Type B pancreatic cell (in vitro differentiated cells): Measurements from ENCODE around the gene NAA20. TPM values are rescaled to one million over a fixed set of nuclear protein-coding genes. Genes with fewer than 3 reads are reported as not detected.

ENCODE experiments used
- DNase-seq: peaks from one replicate; pipeline ENCODE4 v3.0.0; 2021; ENCODE audit warnings: mixed read lengths; ENCODE audit not compliant: unreplicated experiment; ENCODE audit errors: extremely low spot score
- H3K27ac Mint-ChIP-seq: 2 replicates; pipeline ENCODE4 v1.8.0; 2021; ENCODE audit warnings: mild to moderate bottlenecking, mixed read lengths
- H3K27me3 Mint-ChIP-seq: 2 replicates; pipeline ENCODE4 v1.8.0; 2021; ENCODE audit warnings: mixed read lengths
- H3K36me3 Mint-ChIP-seq: 2 replicates; pipeline ENCODE4 v1.8.0; 2021; ENCODE audit warnings: mixed read lengths
- H3K4me1 Mint-ChIP-seq: one replicate; pipeline ENCODE4 v1.8.0; 2021; ENCODE audit warnings: mixed read lengths; ENCODE audit not compliant: unreplicated experiment
- H3K4me3 Mint-ChIP-seq: 2 replicates; pipeline ENCODE4 v1.8.0; 2021; ENCODE audit warnings: mild to moderate bottlenecking, mixed read lengths
- H3K9me3 Mint-ChIP-seq: 2 replicates; pipeline ENCODE4 v1.8.0; 2021; ENCODE audit warnings: mixed read lengths
- total RNA-seq: library from RNA; stranded (reverse); gene quantifications from 2 replicates; pipeline ENCODE4 v1.2.1, GENCODE V29; 2021; ENCODE audit warnings: low replicate concordance
- TF ChIP-seq, protein P1 (sequence below): fragments of 200-600 bp; sonication (generic); conservative IDR thresholded peaks from 2 replicates; pipeline ENCODE4 v1.5.0; 2021; ENCODE audit warnings: antibody characterized with exemption, mild to moderate bottlenecking

The NAA20 gene
- total RNA-seq, 1 donor from 2014 or later = 63.5 TPM

DNA sequence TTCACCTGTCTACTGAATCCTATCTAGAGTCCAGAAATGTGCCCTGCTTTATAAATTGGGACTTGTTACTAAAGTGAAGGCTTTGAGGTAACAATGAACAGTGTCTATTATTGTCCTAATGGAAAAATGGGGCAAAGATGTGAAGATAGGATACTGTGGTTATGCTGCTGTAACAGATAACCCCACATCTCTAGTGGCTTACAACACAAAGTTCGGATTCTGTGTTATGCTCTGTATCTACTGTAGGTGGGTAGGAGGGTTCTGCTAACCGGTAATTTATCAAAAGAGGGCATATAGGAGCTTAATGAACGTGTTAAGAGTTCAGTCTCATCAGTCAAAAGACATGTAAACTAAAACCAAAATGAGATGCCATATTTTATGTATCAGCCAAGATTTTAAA lies 6.2 kb downstream of the NAA20 start:
- peaks cover 27% of the 10 kb centered on the region for H3K36me3 Mint-ChIP-seq
- peaks cover 34% of the 10 kb centered on the region for H3K4me1 Mint-ChIP-seq
- no peaks in the 10 kb centered on the region for H3K27me3 Mint-ChIP-seq
- H3K27ac Mint-ChIP-seq = no peak overlapping the region
- H3K4me3 Mint-ChIP-seq = no peak overlapping the region
- H3K9me3 Mint-ChIP-seq = no peaks in the 10 kb centered on the region
- TF ChIP-seq, protein P1, sequence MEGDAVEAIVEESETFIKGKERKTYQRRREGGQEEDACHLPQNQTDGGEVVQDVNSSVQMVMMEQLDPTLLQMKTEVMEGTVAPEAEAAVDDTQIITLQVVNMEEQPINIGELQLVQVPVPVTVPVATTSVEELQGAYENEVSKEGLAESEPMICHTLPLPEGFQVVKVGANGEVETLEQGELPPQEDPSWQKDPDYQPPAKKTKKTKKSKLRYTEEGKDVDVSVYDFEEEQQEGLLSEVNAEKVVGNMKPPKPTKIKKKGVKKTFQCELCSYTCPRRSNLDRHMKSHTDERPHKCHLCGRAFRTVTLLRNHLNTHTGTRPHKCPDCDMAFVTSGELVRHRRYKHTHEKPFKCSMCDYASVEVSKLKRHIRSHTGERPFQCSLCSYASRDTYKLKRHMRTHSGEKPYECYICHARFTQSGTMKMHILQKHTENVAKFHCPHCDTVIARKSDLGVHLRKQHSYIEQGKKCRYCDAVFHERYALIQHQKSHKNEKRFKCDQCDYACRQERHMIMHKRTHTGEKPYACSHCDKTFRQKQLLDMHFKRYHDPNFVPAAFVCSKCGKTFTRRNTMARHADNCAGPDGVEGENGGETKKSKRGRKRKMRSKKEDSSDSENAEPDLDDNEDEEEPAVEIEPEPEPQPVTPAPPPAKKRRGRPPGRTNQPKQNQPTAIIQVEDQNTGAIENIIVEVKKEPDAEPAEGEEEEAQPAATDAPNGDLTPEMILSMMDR = no peak
- no peak for DNase-seq

GRCh38 chr20:20024942-20025341 lies 7.8 kb downstream of the NAA20 start:
- TF ChIP-seq, protein P1 = no peak
- Mint-ChIP-seq H3K36me3 (peaks cover 31% of the 10 kb centered on the region), H3K27me3 (no peaks in the 10 kb centered on the region), H3K27ac (peak overlapping the region; percentile 31), H3K4me3 (no peak overlapping the region), H3K4me1 (peaks cover 23% of the 10 kb centered on the region), H3K9me3 (no peaks in the 10 kb centered on the region)
- no peak for DNase-seq

GRCh38 chr20:20027284-20027683 lies 10.1 kb downstream of the NAA20 start:
- no peaks in the 10 kb centered on the region for H3K27me3 Mint-ChIP-seq
- H3K27ac Mint-ChIP-seq = no peak overlapping the region
- DNase-seq = no peak
- H3K4me1 Mint-ChIP-seq = peaks cover 5% of the 10 kb centered on the region
- H3K9me3 Mint-ChIP-seq = no peaks in the 10 kb centered on the region
- TF ChIP-seq, protein P1 = no peak
- H3K36me3 Mint-ChIP-seq = peaks cover 24% of the 10 kb centered on the region
- no peak overlapping the region for H3K4me3 Mint-ChIP-seq

- H3K4me1 Mint-ChIP-seq = no peaks in the 10 kb centered on the region
- peaks cover 34% of the 10 kb centered on the region for H3K36me3 Mint-ChIP-seq
- TF ChIP-seq, protein P1 = no peak
Measured at GRCh38 chr20:20031790-20032189, 14.6 kb downstream of the NAA20 start.

DNA sequence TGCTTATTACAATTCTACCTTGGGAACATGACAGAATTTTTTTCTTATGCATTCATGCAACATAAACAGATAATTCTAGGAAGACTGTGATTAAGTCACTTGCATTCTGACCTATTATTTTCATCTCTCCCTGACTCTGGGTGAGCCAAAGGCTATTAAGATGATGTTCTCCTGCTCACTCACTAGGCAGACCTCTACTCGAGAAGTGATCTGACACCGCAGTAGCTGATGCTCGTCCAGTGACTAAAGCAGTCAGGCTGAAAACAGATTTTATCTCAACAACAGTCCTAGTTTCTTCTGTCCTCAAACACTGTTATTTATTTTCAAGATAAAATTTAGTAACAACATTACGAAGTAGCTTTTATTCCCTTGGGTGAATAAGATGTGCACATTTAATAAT lies 17.3 kb downstream of the NAA20 start:
- Mint-ChIP-seq H3K27me3 (no peaks in the 10 kb centered on the region), H3K27ac (no peak overlapping the region), H3K9me3 (no peaks in the 10 kb centered on the region), H3K4me3 (no peak overlapping the region), H3K4me1 (no peaks in the 10 kb centered on the region), H3K36me3 (peaks cover 34% of the 10 kb centered on the region)
- no peak for DNase-seq
- TF ChIP-seq, protein P1 = no peak

More at GRCh38 chr20:20031790-20032189, 14.6 kb downstream of the NAA20 start:
- DNase-seq = no peak
- Mint-ChIP-seq H3K4me3 (no peak overlapping the region), H3K27ac (no peak overlapping the region), H3K9me3 (no peaks in the 10 kb centered on the region), H3K27me3 (no peaks in the 10 kb centered on the region)

DNA sequence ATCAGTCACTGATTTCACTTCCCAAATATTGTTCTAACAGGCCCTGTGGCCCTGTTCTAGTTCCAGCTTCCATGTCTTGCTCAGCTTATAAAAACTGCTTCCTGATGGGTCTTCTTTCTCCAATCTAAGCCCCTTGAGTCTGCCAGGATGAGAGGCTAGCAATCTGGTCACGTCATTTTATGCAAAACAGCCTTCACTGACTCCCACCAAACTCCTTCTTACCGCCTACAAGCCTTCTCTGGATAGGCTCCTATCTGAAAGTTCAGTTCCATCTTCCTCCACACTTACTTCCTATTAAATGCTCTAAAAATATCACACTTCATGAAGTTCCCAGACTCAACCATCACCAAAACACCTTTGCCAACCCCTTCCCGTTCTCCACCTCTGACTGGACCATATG lies 19.6 kb downstream of the NAA20 start:
- H3K4me1 Mint-ChIP-seq = no peaks in the 10 kb centered on the region
- H3K4me3 Mint-ChIP-seq = no peak overlapping the region
- no peak for DNase-seq
- no peak overlapping the region for H3K27ac Mint-ChIP-seq
- peaks cover 34% of the 10 kb centered on the region for H3K36me3 Mint-ChIP-seq
- H3K27me3 Mint-ChIP-seq = no peaks in the 10 kb centered on the region
- H3K9me3 Mint-ChIP-seq = no peaks in the 10 kb centered on the region
- TF ChIP-seq, protein P1 = no peak
